ENCODE results near the gene TTC9C. TPM values are rescaled to one million over a fixed set of nuclear protein-coding genes. Genes with fewer than 3 reads are reported as not detected.

The TTC9C gene
- total and polyA plus RNA-seq, 2 donors (not counting 3 experiments of a cell fraction or from before 2014, with no cell fraction given), result 27.4 to 43.5 TPM

DNA sequence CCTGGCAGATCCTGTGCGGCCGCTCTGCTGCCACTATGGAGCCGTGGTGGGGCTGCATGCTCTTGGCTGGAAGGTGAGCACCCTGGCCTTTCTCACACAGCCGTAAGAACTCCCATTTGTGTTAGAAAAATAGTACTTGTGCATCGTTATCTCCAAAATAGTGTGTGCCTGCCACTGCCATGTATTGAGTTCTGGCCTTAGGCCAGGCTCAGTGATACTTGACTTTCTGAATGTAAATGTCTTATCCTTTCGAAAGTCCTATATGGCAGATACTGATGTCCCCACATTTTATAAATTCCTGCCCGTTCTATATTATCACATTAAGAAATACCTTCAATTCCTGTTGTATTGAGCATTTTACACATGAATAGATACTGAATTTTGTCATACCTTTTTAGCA, 54.5 kb downstream of the TTC9C start:
- no peaks in the 10 kb centered on the region for H3K27me3 ChIP-seq (ENCODE audit: control insufficient read depth in 2 of 2, insufficient read depth in 2 of 2, low read length in 2 of 2)
- DNase-seq (ENCODE audit: low read depth, low spot score), result no peak
- H3K27ac ChIP-seq (ENCODE audit: insufficient read depth, low read depth, low read length), result no peak overlapping the region
- dilution Hi-C loops (cut with MboI; ENCODE audit: extremely low pct_ligation_motif_present, low sequenced_read_pairs) (no loop called here), intact Hi-C loops (cut with micrococcal nuclease) (no loop called here)
- TF ChIP-seq GATA2 (IDR thresholded peaks at IDR 0.05; ENCODE audit: insufficient read depth, insufficient read length, low read depth, low read length) (no peak), JUN (IDR thresholded peaks at IDR 0.05; ENCODE audit: borderline replicate concordance, insufficient read depth, insufficient read length, low read depth) (no peak), POLR2A (IDR thresholded peaks at IDR 0.05; ENCODE audit: low read depth, low read length) (no peak), MYC (IDR thresholded peaks at IDR 0.05; ENCODE audit: low read depth, low read length) (no peak), POLR2AphosphoS5 (IDR thresholded peaks at IDR 0.05; ENCODE audit: insufficient read depth, low read depth, low read length) (no peak), FOS (IDR thresholded peaks at IDR 0.05; ENCODE audit: borderline replicate concordance, insufficient read depth, low read length) (no peak), EZH2 (IDR thresholded peaks at IDR 0.05; ENCODE audit: borderline replicate concordance, low read depth, low read length, severe bottlenecking) (no peak)
- TF ChIP-seq, protein P1, sequence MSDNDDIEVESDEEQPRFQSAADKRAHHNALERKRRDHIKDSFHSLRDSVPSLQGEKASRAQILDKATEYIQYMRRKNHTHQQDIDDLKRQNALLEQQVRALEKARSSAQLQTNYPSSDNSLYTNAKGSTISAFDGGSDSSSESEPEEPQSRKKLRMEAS (IDR thresholded peaks at IDR 0.05; ENCODE audit: insufficient read depth, insufficient read length), result no peak
- TF ChIP-seq, protein P2, sequence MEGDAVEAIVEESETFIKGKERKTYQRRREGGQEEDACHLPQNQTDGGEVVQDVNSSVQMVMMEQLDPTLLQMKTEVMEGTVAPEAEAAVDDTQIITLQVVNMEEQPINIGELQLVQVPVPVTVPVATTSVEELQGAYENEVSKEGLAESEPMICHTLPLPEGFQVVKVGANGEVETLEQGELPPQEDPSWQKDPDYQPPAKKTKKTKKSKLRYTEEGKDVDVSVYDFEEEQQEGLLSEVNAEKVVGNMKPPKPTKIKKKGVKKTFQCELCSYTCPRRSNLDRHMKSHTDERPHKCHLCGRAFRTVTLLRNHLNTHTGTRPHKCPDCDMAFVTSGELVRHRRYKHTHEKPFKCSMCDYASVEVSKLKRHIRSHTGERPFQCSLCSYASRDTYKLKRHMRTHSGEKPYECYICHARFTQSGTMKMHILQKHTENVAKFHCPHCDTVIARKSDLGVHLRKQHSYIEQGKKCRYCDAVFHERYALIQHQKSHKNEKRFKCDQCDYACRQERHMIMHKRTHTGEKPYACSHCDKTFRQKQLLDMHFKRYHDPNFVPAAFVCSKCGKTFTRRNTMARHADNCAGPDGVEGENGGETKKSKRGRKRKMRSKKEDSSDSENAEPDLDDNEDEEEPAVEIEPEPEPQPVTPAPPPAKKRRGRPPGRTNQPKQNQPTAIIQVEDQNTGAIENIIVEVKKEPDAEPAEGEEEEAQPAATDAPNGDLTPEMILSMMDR (IDR thresholded peaks at IDR 0.05; ENCODE audit: extremely low read depth in 1 of 2, insufficient read depth in 1 of 2, low read depth in 1 of 2, low read length in 2 of 2), result no peak
- H3K9me1 ChIP-seq (replicated peaks; ENCODE audit: control insufficient read depth, extremely low read depth, insufficient read depth, low read length), result no peaks in the 10 kb centered on the region
- H3K4me1 ChIP-seq (ENCODE audit: control insufficient read depth, extremely low read depth, insufficient read depth, low read length), result peaks cover 6% of the 10 kb centered on the region
- BruUV-seq (replicated peaks), result no TSS peak
- no peak for FAIRE-seq
- H3K4me3 ChIP-seq (replicated peaks in 1 of 3; ENCODE audit: insufficient read depth in 1 of 3, low read depth in 1 of 3, low read length in 3 of 3), result no peak overlapping the region
- POLR2A ChIA-PET, result no interaction called here
- H3K9me3 ChIP-seq (replicated peaks; ENCODE audit: control insufficient read depth, insufficient read depth, low read length), result no peaks in the 10 kb centered on the region
- peaks cover 0 to 15% of the 10 kb centered on the region in 2 experiments for H3K36me3 ChIP-seq (ENCODE audit: control insufficient read depth in 2 of 2, extremely low read depth in 1 of 2, insufficient read depth in 2 of 2, low read length in 2 of 2)
- no peak overlapping the region for H2AFZ ChIP-seq (ENCODE audit: low read depth, low read length)
- no peak overlapping the region for H3K4me2 ChIP-seq (ENCODE audit: insufficient read depth, low read length)
- CTCF ChIA-PET, result no interaction called here
- H3K9ac ChIP-seq (replicated peaks; ENCODE audit: extremely low read depth, insufficient read depth, low read length), result no peak overlapping the region
- peaks cover under 1% of the 10 kb centered on the region for H3K79me2 ChIP-seq (ENCODE audit: control insufficient read depth, insufficient read depth, low read length)
- H4K20me1 ChIP-seq (replicated peaks; ENCODE audit: control insufficient read depth, extremely low read depth, insufficient read depth, low read length), result no peaks in the 10 kb centered on the region
